HEK293T (cell line): ENCODE measurements around the gene COL23A1.

Experiments
- CTCF ChIA-PET: fragments of 350-600 bp; formaldehyde crosslinking; extraction: SDS; loops from one replicate; lab custom pipeline; 2021; ENCODE audit warnings: antibody characterized with exemption, inconsistent platforms; lab: Yijun Ruan, JAX
- POLR2A ChIA-PET: fragments of 350-600 bp; formaldehyde crosslinking; extraction: SDS; loops from one replicate; lab custom pipeline; 2020; ENCODE audit warnings: antibody characterized with exemption, inconsistent platforms; lab: Yijun Ruan, JAX
- DNase-seq: peaks from one replicate; pipeline ENCODE4 v3.0.0; 2012; ENCODE audit warnings: mixed read lengths; ENCODE audit errors: extremely low spot score
- ARNT ChIP-seq: fragments of 450-650 bp; IDR thresholded peaks from 2 replicates; pipeline ENCODE4 v1.6.1; 2017; ENCODE audit warnings: mild to moderate bottlenecking
- BHLHE40 ChIP-seq: fragments of 450-650 bp; IDR thresholded peaks from 2 replicates; pipeline ENCODE4 v1.6.1; 2016; ENCODE audit warnings: mild to moderate bottlenecking, moderate library complexity, borderline replicate concordance
- CTBP1 ChIP-seq: fragments of 450-650 bp; IDR thresholded peaks from 2 replicates; pipeline ENCODE4 v1.6.1; 2016; ENCODE audit warnings: borderline replicate concordance
- ELF4 ChIP-seq: fragments of 450-650 bp; IDR thresholded peaks from 2 replicates; pipeline ENCODE4 v1.6.1; 2017; ENCODE audit warnings: antibody characterized with exemption
- FOXA1 ChIP-seq: fragments of 450-650 bp; IDR thresholded peaks from 2 replicates; pipeline ENCODE4 v1.6.1; 2016; ENCODE audit warnings: mild to moderate bottlenecking
- FOXK2 ChIP-seq: fragments of 450-650 bp; IDR thresholded peaks from 2 replicates; pipeline ENCODE4 v1.6.1; 2016; ENCODE audit warnings: mild to moderate bottlenecking
- FOXM1 ChIP-seq: fragments of 450-650 bp; IDR thresholded peaks from 2 replicates; pipeline ENCODE4 v1.6.1; 2017; ENCODE audit warnings: mild to moderate bottlenecking, borderline replicate concordance
- HDGF ChIP-seq: fragments of 450-650 bp; IDR thresholded peaks from 2 replicates; pipeline ENCODE4 v1.6.1; 2017; ENCODE audit warnings: antibody characterized with exemption, borderline replicate concordance
- L3MBTL2 ChIP-seq: fragments of 450-650 bp; conservative IDR thresholded peaks from 2 replicates; pipeline ENCODE4 v1.6.1; 2016; ENCODE audit warnings: mild to moderate bottlenecking
- LEF1 ChIP-seq: fragments of 450-650 bp; IDR thresholded peaks from 2 replicates; pipeline ENCODE4 v1.6.1; 2017; ENCODE audit warnings: mild to moderate bottlenecking, borderline replicate concordance
- NFRKB ChIP-seq: fragments of 450-650 bp; IDR thresholded peaks from 2 replicates; pipeline ENCODE4 v1.6.1; 2016; ENCODE audit warnings: mild to moderate bottlenecking, moderate library complexity
- SP1 ChIP-seq: fragments of 450-650 bp; IDR thresholded peaks from 2 replicates; pipeline ENCODE4 v1.6.1; 2017
- SUZ12 ChIP-seq: fragments of 450-650 bp; IDR thresholded peaks from 2 replicates; pipeline ENCODE4 v1.6.1; 2016; ENCODE audit warnings: mild to moderate bottlenecking
- TARDBP ChIP-seq: fragments of 450-650 bp; IDR thresholded peaks from 2 replicates; pipeline ENCODE4 v1.6.1; 2016
- ZNF384 ChIP-seq: fragments of 450-650 bp; IDR thresholded peaks from 2 replicates; pipeline ENCODE4 v1.6.1; 2016
- TF ChIP-seq, protein P1 (sequence below): fragments of 450-650 bp; IDR thresholded peaks from 2 replicates; pipeline ENCODE4 v1.6.1; 2016

Gene COL23A1

DNA sequence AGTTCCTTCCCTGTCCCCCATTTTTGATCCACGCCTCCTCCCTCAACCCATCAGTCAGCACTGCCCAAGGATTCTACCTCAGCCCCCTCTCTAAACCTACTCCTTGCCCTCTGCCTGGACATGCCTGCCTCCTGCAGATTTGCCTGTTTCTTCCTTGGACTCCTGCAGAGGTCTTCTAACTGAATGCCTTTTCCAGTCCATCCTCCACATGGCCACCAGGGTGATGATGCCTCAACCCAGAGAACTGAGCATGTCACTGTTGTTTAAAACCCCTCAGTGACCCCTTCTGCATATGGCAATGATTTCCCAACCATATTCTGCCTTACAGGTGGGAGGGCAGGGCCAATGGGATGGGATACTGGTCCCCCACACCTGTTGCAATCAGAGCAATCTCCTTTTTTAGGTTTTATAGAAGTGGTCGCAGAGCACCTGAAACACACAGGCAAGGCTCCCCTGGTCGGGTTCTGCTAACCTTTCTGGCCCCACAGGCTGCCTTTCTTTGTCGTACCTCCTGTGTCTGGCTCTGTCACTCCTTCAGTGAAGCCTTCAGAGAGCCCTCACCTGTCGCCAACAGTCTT lies 366.9 kb downstream of the COL23A1 start:
- ChIA-PET CTCF (no interaction called here), POLR2A (no interaction called here)
- DNase-seq: no peak
- no peak for TF ChIP-seq BHLHE40
- TF ChIP-seq NFRKB: no peak
- no peak for TF ChIP-seq FOXM1
- no peak for TF ChIP-seq FOXA1
- TF ChIP-seq, protein P1, sequence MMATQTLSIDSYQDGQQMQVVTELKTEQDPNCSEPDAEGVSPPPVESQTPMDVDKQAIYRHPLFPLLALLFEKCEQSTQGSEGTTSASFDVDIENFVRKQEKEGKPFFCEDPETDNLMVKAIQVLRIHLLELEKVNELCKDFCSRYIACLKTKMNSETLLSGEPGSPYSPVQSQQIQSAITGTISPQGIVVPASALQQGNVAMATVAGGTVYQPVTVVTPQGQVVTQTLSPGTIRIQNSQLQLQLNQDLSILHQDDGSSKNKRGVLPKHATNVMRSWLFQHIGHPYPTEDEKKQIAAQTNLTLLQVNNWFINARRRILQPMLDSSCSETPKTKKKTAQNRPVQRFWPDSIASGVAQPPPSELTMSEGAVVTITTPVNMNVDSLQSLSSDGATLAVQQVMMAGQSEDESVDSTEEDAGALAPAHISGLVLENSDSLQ: no peak
- TF ChIP-seq L3MBTL2: no peak
- no peak for TF ChIP-seq HDGF
- TF ChIP-seq ARNT: no peak
- no peak for TF ChIP-seq FOXK2
- no peak for TF ChIP-seq CTBP1
- no peak for TF ChIP-seq ZNF384
- no peak for TF ChIP-seq ELF4
- TF ChIP-seq SP1: no peak
- no peak for TF ChIP-seq LEF1
- TF ChIP-seq TARDBP: no peak
- no peak for TF ChIP-seq SUZ12

DNA sequence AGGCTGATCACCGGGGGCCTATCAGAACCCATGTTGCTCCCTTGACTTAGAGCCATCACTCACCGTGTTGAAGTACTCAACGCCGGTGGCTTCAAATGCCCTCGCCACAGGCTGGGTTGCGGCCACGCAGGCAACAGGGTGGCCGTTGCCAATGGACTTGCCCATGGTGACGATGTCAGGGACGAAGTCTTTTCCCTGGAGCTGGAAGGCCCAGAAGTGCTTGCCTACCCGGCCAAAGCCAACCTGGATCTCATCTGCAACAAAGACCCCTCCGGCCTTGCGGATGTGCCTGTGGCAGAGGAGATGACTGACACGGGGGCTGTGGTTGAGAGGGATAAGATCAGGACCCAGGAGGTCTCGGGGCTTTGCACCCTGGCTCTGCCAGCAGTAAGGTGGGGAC lies 367.9 kb downstream of the COL23A1 start:
- TF ChIP-seq, protein P1: no peak
- no peak for TF ChIP-seq NFRKB
- TF ChIP-seq CTBP1: no peak
- no peak for TF ChIP-seq LEF1
- no peak for TF ChIP-seq BHLHE40
- TF ChIP-seq ZNF384: no peak
- DNase-seq: no peak
- POLR2A ChIA-PET: interaction anchor here (1.5 kb wide), 1 partner anchor 9 kb away, joined by 4 read pairs; no protein-coding TSS in a partner anchor
- CTCF ChIA-PET: no interaction called here

DNA sequence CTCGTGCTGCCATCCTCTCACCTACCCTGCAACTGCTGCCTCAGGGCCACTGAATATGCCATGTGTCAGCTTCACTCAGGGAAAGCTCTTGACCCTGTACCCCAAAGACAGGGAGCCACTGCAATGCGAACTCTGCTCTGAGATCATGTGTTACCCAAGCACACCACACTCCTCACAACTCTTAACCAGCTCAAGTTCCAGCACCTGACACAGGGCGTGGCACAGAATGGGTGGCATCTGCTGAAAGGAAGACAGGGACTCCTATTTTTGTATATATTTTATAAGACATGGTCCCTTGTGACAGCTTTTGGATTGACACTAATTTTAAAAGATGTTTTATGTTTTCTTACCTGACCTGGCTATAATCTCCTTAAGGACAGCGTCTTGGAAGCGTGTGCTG lies 368.3 kb downstream of the COL23A1 start:
- POLR2A ChIA-PET: interaction anchor here (0.9 to 1.5 kb wide), 3 partner anchors 9 to 10 kb away, joined by 3 to 4 read pairs (median 3); partner anchors contain the start of gene PHYKPL

DNA sequence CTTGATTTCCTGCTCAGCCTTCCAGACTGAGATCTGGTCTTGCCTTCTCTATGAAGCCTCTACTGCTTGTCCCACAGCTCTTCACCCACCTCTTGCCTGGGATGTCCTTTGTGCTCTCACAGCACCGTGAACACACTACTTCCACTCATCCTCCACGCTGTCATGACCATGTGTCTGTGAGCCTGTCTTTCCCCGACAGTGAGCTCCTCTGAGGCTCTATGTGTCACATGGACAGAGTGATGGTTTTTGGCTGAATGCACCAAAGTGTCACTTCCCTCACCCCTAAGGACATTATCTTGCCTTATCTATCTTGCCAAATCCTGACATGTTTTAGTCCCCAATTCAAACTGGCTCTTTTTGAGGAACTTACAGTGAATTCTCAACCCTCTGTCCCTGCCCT lies 368.9 kb downstream of the COL23A1 start:
- ChIA-PET POLR2A (interaction anchor here (0.9 to 1.5 kb wide), 3 partner anchors 9 to 11 kb away, joined by 3 to 4 read pairs (median 3); partner anchors contain the start of gene PHYKPL), CTCF (no interaction called here)
- DNase-seq: no peak
- TF ChIP-seq TARDBP (no peak), BHLHE40 (no peak), FOXK2 (no peak), ELF4 (no peak)

More for the DNA sequence above, 368.3 kb downstream of the COL23A1 start:
- TF ChIP-seq, protein P1: no peak
- no peak for TF ChIP-seq TARDBP
- TF ChIP-seq FOXM1: no peak
- TF ChIP-seq SP1: no peak
- TF ChIP-seq ZNF384: no peak
- TF ChIP-seq CTBP1: no peak
- no peak for TF ChIP-seq ELF4
- no peak for TF ChIP-seq BHLHE40
- TF ChIP-seq SUZ12: no peak
- TF ChIP-seq LEF1: no peak
- no peak for TF ChIP-seq NFRKB
- no peak for TF ChIP-seq FOXA1
- TF ChIP-seq HDGF: no peak
- no peak for TF ChIP-seq ARNT
- no peak for TF ChIP-seq L3MBTL2
- TF ChIP-seq FOXK2: no peak
- CTCF ChIA-PET: no interaction called here
- no peak for DNase-seq

DNA sequence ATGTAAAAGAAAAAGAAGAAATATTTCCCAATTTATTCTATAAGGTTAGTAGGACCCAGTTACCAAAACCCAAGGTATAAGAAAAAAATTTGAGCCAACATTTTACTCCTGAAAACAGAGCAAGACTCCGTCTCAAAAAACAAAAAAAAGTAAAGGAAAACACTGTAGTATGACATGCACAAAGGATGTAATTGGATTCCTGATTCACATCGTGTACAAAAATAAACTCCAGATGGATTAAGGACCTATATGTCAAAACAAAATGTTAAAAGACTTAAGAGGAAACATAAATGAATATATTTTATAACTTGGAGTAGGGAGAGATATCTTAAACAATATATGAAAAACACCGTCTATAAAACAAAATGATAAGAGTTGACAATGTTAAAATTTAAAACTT lies 371.4 kb downstream of the COL23A1 start:
- TF ChIP-seq SP1: no peak
- TF ChIP-seq ZNF384: no peak
- TF ChIP-seq BHLHE40: no peak
- no peak for TF ChIP-seq ELF4
- no peak for TF ChIP-seq FOXK2
- TF ChIP-seq CTBP1: no peak
- TF ChIP-seq L3MBTL2: no peak
- no peak for TF ChIP-seq NFRKB
- CTCF ChIA-PET: no interaction called here
- no peak for DNase-seq
- POLR2A ChIA-PET: no interaction called here

DNA sequence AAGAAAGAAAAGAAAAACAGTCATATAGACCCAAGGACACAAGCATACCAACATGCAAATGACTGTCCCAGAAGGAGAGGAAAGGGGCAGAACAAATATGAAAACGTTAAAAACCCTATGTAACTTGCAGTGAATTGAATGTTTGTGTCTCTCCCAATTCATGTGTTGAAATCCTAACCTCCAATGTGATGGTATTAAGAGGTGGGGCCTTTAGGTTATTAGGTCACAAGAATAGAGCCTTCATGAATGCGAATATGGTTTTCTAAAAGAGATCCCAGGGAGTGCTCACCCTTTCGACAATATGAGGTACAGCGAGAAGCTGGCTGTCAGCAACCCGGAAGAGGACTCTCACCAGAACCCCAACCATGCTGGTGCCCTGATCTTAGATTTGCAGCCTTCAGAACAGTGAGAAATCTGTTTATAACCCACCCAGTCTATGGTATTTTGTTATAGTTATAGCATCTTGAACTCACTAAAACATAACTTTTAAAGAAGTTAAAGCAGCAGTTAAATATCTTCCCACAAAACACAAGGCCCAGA lies 371.9 kb downstream of the COL23A1 start:
- no peak for DNase-seq
- TF ChIP-seq FOXM1 (no peak), FOXK2 (no peak), CTBP1 (no peak), SUZ12 (no peak), L3MBTL2 (no peak), HDGF (no peak)
- TF ChIP-seq, protein P1: no peak
- ChIA-PET CTCF (no interaction called here), POLR2A (no interaction called here)
